Loucy (cell line): ENCODE measurements around the gene GALNT10.
A peak's percentile ranks its signal among the peaks of the same experiment; 100 is the strongest.

ENCODE experiments used
- H2AFZ ChIP-seq: fragments of 200-600 bp; sonication (generic); 2 replicates; pipeline ENCODE4 v1.6.0; 2016; ENCODE audit warnings: antibody characterized with exemption, mild to moderate bottlenecking, low read length, moderate library complexity
- H3F3A ChIP-seq: fragments of 200-600 bp; 2 replicates; pipeline ENCODE4 v1.6.0; 2016; ENCODE audit warnings: antibody characterized with exemption, low read depth, mild to moderate bottlenecking
- H3K27me3 ChIP-seq: fragments of 200-600 bp; sonication (generic); 2 replicates; pipeline ENCODE4 v1.6.1; 2014; ENCODE audit warnings: low read length, mild to moderate bottlenecking; ENCODE audit not compliant: insufficient read depth, poor library complexity, severe bottlenecking
- H3K36me3 ChIP-seq: fragments of 200-600 bp; sonication (generic); 2 replicates; pipeline ENCODE4 v1.6.1; 2016; ENCODE audit warnings: low read length; ENCODE audit not compliant: insufficient read depth
- H3K4me1 ChIP-seq: fragments of 200-600 bp; sonication (generic); 2 replicates; pipeline ENCODE4 v1.5.1; 2014; ENCODE audit warnings: low read length, mild to moderate bottlenecking; ENCODE audit not compliant: insufficient read depth, poor library complexity, severe bottlenecking
- H3K4me2 ChIP-seq: fragments of 200-600 bp; sonication (generic); 2 replicates; pipeline ENCODE4 v1.6.0; 2014; ENCODE audit warnings: antibody characterized with exemption, low read length, low read depth, mild to moderate bottlenecking; ENCODE audit not compliant: poor library complexity, severe bottlenecking
- H3K4me3 ChIP-seq: fragments of 200-600 bp; sonication (generic); 2 replicates; pipeline ENCODE4 v1.5.1; 2014; ENCODE audit warnings: low read length, mild to moderate bottlenecking, mixed read lengths; ENCODE audit not compliant: poor library complexity, severe bottlenecking
- H3K79me2 ChIP-seq: fragments of 200-600 bp; sonication (generic); 2 replicates; pipeline ENCODE4 v1.6.1; 2014; ENCODE audit warnings: low read length; ENCODE audit not compliant: insufficient read depth
- H3K9ac ChIP-seq: fragments of 200-600 bp; sonication (generic); 2 replicates; pipeline ENCODE4 v1.6.0; 2014; ENCODE audit warnings: mild to moderate bottlenecking, low read depth, low read length, moderate library complexity; ENCODE audit not compliant: poor library complexity, severe bottlenecking
- H3K9me2 ChIP-seq: fragments of 200-600 bp; sonication (generic); replicated peaks from 2 replicates; pipeline ENCODE4 v1.6.1; 2016; ENCODE audit warnings: low read depth, low read length, mixed read lengths
- H3K9me3 ChIP-seq: fragments of 200-600 bp; sonication (generic); 2 replicates; pipeline ENCODE4 v1.6.1; 2014; ENCODE audit warnings: mild to moderate bottlenecking, antibody characterized with exemption, low read length, low read depth; ENCODE audit not compliant: insufficient read depth
- H4K20me1 ChIP-seq: fragments of 200-600 bp; sonication (generic); 2 replicates; pipeline ENCODE4 v1.6.0; 2014; ENCODE audit warnings: antibody characterized with exemption, low read length, mild to moderate bottlenecking; ENCODE audit not compliant: insufficient read depth, poor library complexity, severe bottlenecking
- CTCF ChIP-seq: fragments of 200-600 bp; sonication (generic); conservative IDR thresholded peaks from 2 replicates; pipeline ENCODE4 v1.5.1; 2014; ENCODE audit warnings: mild to moderate bottlenecking, antibody characterized with exemption, low read length
- EZH2phosphoT487 ChIP-seq: fragments of 200-600 bp; IDR thresholded peaks from 2 replicates; pipeline ENCODE4 v1.6.1; 2018; ENCODE audit warnings: antibody characterized with exemption, mild to moderate bottlenecking, moderate library complexity, borderline replicate concordance

The GALNT10 gene

GRCh38 chr5:154445422-154446194 is 255.1 kb downstream of the GALNT10 start, which contains the start of gene SAP30L:
Gene SAP30L, plus strand, starts transcription at chr5:154445997. Its CDS starts 608 bp downstream, at chr5:154446605.
- H3K4me1 ChIP-seq = peaks cover 26% of the 10 kb centered on the region
- no peaks in the 10 kb centered on the region for H3F3A ChIP-seq
- H3K4me2 ChIP-seq = peak within 1 kb of the TSS; percentile 92
- TF ChIP-seq CTCF (no peak), EZH2phosphoT487 (no peak)
- no peaks in the 10 kb centered on the region for H3K9me2 ChIP-seq
- H3K79me2 ChIP-seq = peaks cover 60% of the 10 kb centered on the region
- H4K20me1 ChIP-seq = peaks cover 29% of the 10 kb centered on the region
- H3K9ac ChIP-seq = peak within 1 kb of the TSS; percentile 77
- peak within 1 kb of the TSS; percentile 50 for H2AFZ ChIP-seq
- no peaks in the 10 kb centered on the region for H3K36me3 ChIP-seq
- H3K27me3 ChIP-seq = no peaks in the 10 kb centered on the region
- H3K9me3 ChIP-seq = no peaks in the 10 kb centered on the region
- peak within 1 kb of the TSS; percentile 83 for H3K4me3 ChIP-seq

- Histone ChIP-seq H3F3A (no peaks in the 10 kb centered on the region), H3K9ac (peak overlapping the region; percentile 65), H4K20me1 (peaks cover 29% of the 10 kb centered on the region), H2AFZ (peak overlapping the region; percentile 27; the same call in 1 of the 2 replicates), H3K9me2 (no peaks in the 10 kb centered on the region), H3K9me3 (no peaks in the 10 kb centered on the region), H3K36me3 (peaks cover 6% of the 10 kb centered on the region; the same call in 1 of the 2 replicates), H3K4me3 (peak overlapping the region; percentile 83), H3K4me1 (peaks cover 26% of the 10 kb centered on the region), H3K79me2 (peaks cover 62% of the 10 kb centered on the region), H3K4me2 (peak overlapping the region; percentile 92), H3K27me3 (no peaks in the 10 kb centered on the region)
- no peak for TF ChIP-seq EZH2phosphoT487
- no peak for TF ChIP-seq CTCF
These were observed 255.9 kb downstream of the GALNT10 start for GRCh38 chr5:154446195-154447088.

- Histone ChIP-seq H3K4me2 (peak overlapping the region; percentile 92), H4K20me1 (peaks cover 29% of the 10 kb centered on the region), H3K9ac (peak overlapping the region; percentile 65), H3K4me1 (peaks cover 26% of the 10 kb centered on the region), H3K27me3 (no peaks in the 10 kb centered on the region), H3K36me3 (peaks cover 6% of the 10 kb centered on the region; the same call in 1 of the 2 replicates), H3K4me3 (peak overlapping the region; percentile 83), H2AFZ (no peak overlapping the region), H3K79me2 (peaks cover 62% of the 10 kb centered on the region), H3K9me2 (no peaks in the 10 kb centered on the region), H3F3A (no peaks in the 10 kb centered on the region), H3K9me3 (no peaks in the 10 kb centered on the region)
- TF ChIP-seq EZH2phosphoT487 = no peak
- no peak for TF ChIP-seq CTCF
These were observed 256.7 kb downstream of the GALNT10 start for GRCh38 chr5:154447089-154447725.
